ENCODE results near the gene WDPCP.
"Not testable (repeated sequence)": the region's sequence is repeated elsewhere in the genome, so short reads cannot be mapped to it uniquely, and the experiment has no call there.

GRCh38 chr2:63321973-63322372, 266.3 kb downstream of the WDPCP start:
- not testable (repeated sequence) for TF ChIP-seq CTCF (IDR thresholded peaks at IDR 0.05); ZFX (IDR thresholded peaks at IDR 0.05; ENCODE audit: borderline replicate concordance)

All from 22Rv1 (cell line).